HepG2 (cell line): ENCODE results near the gene SLC12A9. TPM values are rescaled to one million over a fixed set of nuclear protein-coding genes. Genes with fewer than 3 reads are reported as not detected.
A peak's percentile ranks its signal among the peaks of the same experiment; 100 is the strongest.

Experiments used
- CREB1 ChIP-seq, 2 experiments: fragments of 450-650 bp in 1 of 2; IDR thresholded peaks; 2 replicates each; pipeline ENCODE4 v1.6.1; 2016 to 2017; ENCODE audit warnings: control low read depth in 1 of 2, mild to moderate bottlenecking in 1 of 2, missing compliant biosample characterization in 1 of 2, missing genetic modification characterization in 1 of 2
- GLI4 ChIP-seq: sonication (generic); formaldehyde crosslinking; IDR thresholded peaks from 2 replicates; pipeline ENCODE4 v1.5.1; 2020; ENCODE audit warnings: missing genetic modification reagents, mild to moderate bottlenecking, moderate library complexity, borderline replicate concordance
- MED1 ChIP-seq: sonication (generic); formaldehyde crosslinking; IDR thresholded peaks from 2 replicates; pipeline ENCODE4 v1.4.0; 2020; ENCODE audit warnings: missing genetic modification reagents
- MEIS2 ChIP-seq: sonication (generic); formaldehyde crosslinking; IDR thresholded peaks from 2 replicates; pipeline ENCODE4 v1.9.0; 2021; ENCODE audit warnings: mild to moderate bottlenecking, missing genetic modification reagents
- NFIB ChIP-seq: sonication (generic); formaldehyde crosslinking; IDR thresholded peaks from 2 replicates; pipeline ENCODE4 v1.9.0; 2021; ENCODE audit warnings: missing genetic modification reagents, mild to moderate bottlenecking, borderline replicate concordance
- PAF1 ChIP-seq: IDR thresholded peaks from 2 replicates; pipeline ENCODE4 v1.6.1; 2016; ENCODE audit warnings: missing genetic modification reagents, missing compliant biosample characterization
- PAWR ChIP-seq: sonication (generic); formaldehyde crosslinking; IDR thresholded peaks from 2 replicates; pipeline ENCODE4 v1.4.0; 2020; ENCODE audit warnings: missing genetic modification reagents, mild to moderate bottlenecking, borderline replicate concordance
- SIX4 ChIP-seq: sonication (generic); formaldehyde crosslinking; IDR thresholded peaks from 2 replicates; pipeline ENCODE4 v1.4.0; 2020; ENCODE audit warnings: missing genetic modification reagents
- SPEN ChIP-seq: sonication (generic); formaldehyde crosslinking; IDR thresholded peaks from 2 replicates; pipeline ENCODE4 v1.5.1; 2020; ENCODE audit warnings: low read depth, mild to moderate bottlenecking, missing genetic modification reagents
- YEATS2 ChIP-seq: sonication (generic); formaldehyde crosslinking; IDR thresholded peaks from 2 replicates; pipeline ENCODE4 v1.4.0; 2020; ENCODE audit warnings: missing genetic modification reagents, borderline replicate concordance
- ZFP36L1 ChIP-seq: sonication (generic); formaldehyde crosslinking; IDR thresholded peaks from 2 replicates; pipeline ENCODE4 v1.8.0; 2022; ENCODE audit warnings: mild to moderate bottlenecking, missing genetic modification reagents, moderate library complexity
- ZNF768 ChIP-seq: sonication (generic); formaldehyde crosslinking; IDR thresholded peaks from 2 replicates; pipeline ENCODE4 v1.4.0; 2020; ENCODE audit warnings: missing genetic modification reagents
- polyA plus RNA-seq, 8 experiments: library from polyadenylated mRNA; depleted of rRNA in 3 of 8; stranded (reverse) in 7 of 8; unstranded in 1 of 8; fragments of >200 nt; fragmentation: Illumina TruSeq in 4 of 8; extraction: Trizol in 4 of 8; gene quantifications; 2 replicates each; pipeline versions ENCODE4 v1.2.1 to v1.2.3, GENCODE V29; 2011 to 2016; ENCODE audit warnings: low read depth in 4 of 8, missing spikeins in 1 of 8, mixed read lengths in 1 of 8; ENCODE audit not compliant: insufficient read depth in 1 of 8
- total RNA-seq, 5 experiments: library from RNA; depleted of rRNA; stranded (reverse); fragments of >200 nt; fragmentation: Illumina TruSeq; extraction: Trizol; gene quantifications; 2 replicates each; pipeline ENCODE4 v1.2.3, GENCODE V29; 2016; ENCODE audit warnings: low read depth in 1 of 5
- TF ChIP-seq, protein P1 (sequence below): sonication (generic); formaldehyde crosslinking; IDR thresholded peaks from 2 replicates; pipeline ENCODE4 v1.4.0; 2020; ENCODE audit warnings: missing genetic modification reagents
- TF ChIP-seq, protein P2 (sequence below): sonication (generic); formaldehyde crosslinking; IDR thresholded peaks from 2 replicates; pipeline ENCODE4 v1.5.1; 2020; ENCODE audit warnings: missing genetic modification reagents, mild to moderate bottlenecking, borderline replicate concordance
- TF ChIP-seq, protein P3 (sequence below): sonication (generic); formaldehyde crosslinking; IDR thresholded peaks from 2 replicates; pipeline ENCODE4 v1.5.1; 2020; ENCODE audit warnings: mild to moderate bottlenecking, missing genetic modification reagents, borderline replicate concordance

The SLC12A9 gene
- total and polyA plus RNA-seq, 2 of the 13 experiments (the other 11 are each of a cell fraction or from before 2014, with no cell fraction given), result 8.7 to 16.6 TPM

DNA sequence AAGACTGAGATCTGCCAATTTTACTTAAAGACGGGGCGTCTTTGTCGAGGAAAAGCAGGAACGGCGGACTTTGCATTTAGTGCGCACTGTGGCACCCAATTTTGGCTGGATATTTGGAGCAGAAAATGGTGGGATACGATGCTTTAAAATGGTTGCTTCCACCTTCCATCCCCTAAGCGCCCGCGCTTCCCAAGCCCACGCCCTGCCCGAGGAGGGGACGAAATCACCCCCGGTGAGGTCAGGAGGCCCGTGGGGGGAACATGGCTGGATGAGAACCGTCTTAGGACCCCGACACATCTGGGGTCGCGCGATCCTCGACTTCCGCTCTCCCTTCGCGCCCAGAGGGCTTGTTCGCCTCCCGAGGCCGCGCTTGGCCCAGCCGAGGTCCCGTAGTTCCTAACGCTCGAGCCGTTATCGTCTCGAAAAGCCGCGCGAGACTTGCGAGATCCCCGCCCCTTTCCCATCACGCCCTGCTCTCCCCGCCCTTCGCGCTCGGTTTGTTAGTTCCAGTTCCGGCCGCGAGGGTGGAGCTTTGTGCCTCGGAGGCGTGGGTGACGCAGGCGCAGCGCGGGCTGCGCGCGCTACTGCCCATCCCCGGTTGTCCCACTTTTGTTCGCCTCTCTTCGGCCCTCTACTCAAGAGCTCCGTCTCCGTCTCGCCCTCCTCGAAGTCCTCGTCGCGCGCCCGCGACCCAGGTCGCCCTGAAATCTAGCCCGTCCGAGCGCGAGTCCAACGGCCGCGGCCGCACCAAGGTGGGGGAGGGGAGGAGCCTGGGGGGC lies 22.3 kb downstream of the SLC12A9 start, which contains the start of gene SRRT (continued):
- TF ChIP-seq, protein P1, sequence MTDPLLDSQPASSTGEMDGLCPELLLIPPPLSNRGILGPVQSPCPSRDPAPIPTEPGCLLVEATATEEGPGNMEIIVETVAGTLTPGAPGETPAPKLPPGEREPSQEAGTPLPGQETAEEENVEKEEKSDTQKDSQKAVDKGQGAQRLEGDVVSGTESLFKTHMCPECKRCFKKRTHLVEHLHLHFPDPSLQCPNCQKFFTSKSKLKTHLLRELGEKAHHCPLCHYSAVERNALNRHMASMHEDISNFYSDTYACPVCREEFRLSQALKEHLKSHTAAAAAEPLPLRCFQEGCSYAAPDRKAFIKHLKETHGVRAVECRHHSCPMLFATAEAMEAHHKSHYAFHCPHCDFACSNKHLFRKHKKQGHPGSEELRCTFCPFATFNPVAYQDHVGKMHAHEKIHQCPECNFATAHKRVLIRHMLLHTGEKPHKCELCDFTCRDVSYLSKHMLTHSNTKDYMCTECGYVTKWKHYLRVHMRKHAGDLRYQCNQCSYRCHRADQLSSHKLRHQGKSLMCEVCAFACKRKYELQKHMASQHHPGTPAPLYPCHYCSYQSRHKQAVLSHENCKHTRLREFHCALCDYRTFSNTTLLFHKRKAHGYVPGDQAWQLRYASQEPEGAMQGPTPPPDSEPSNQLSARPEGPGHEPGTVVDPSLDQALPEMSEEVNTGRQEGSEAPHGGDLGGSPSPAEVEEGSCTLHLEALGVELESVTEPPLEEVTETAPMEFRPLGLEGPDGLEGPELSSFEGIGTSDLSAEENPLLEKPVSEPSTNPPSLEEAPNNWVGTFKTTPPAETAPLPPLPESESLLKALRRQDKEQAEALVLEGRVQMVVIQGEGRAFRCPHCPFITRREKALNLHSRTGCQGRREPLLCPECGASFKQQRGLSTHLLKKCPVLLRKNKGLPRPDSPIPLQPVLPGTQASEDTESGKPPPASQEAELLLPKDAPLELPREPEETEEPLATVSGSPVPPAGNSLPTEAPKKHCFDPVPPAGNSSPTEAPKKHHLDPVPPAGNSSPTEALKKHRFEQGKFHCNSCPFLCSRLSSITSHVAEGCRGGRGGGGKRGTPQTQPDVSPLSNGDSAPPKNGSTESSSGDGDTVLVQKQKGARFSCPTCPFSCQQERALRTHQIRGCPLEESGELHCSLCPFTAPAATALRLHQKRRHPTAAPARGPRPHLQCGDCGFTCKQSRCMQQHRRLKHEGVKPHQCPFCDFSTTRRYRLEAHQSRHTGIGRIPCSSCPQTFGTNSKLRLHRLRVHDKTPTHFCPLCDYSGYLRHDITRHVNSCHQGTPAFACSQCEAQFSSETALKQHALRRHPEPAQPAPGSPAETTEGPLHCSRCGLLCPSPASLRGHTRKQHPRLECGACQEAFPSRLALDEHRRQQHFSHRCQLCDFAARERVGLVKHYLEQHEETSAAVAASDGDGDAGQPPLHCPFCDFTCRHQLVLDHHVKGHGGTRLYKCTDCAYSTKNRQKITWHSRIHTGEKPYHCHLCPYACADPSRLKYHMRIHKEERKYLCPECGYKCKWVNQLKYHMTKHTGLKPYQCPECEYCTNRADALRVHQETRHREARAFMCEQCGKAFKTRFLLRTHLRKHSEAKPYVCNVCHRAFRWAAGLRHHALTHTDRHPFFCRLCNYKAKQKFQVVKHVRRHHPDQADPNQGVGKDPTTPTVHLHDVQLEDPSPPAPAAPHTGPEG (CRISPR knock-in tag), result no peak; the same call in none of the 2 replicates
- TF ChIP-seq GLI4 (CRISPR knock-in tag), result 0 out of 2 replicates have a peak, but pooled peaks have one; percentile 3
- TF ChIP-seq MEIS2 (CRISPR knock-in tag), result no peak; the same call in 1 of the 2 replicates
- TF ChIP-seq, protein P2, sequence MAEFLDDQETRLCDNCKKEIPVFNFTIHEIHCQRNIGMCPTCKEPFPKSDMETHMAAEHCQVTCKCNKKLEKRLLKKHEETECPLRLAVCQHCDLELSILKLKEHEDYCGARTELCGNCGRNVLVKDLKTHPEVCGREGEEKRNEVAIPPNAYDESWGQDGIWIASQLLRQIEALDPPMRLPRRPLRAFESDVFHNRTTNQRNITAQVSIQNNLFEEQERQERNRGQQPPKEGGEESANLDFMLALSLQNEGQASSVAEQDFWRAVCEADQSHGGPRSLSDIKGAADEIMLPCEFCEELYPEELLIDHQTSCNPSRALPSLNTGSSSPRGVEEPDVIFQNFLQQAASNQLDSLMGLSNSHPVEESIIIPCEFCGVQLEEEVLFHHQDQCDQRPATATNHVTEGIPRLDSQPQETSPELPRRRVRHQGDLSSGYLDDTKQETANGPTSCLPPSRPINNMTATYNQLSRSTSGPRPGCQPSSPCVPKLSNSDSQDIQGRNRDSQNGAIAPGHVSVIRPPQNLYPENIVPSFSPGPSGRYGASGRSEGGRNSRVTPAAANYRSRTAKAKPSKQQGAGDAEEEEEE (CRISPR knock-in tag), result no peak
- TF ChIP-seq ZNF768, result no peak
- TF ChIP-seq SIX4, result peak; percentile 43
- no peak for TF ChIP-seq PAF1 (CRISPR knock-in tag)
- TF ChIP-seq PAWR (CRISPR knock-in tag), result peak; percentile 67; the same call in 1 of the 2 replicates
- peak; percentile 100 for TF ChIP-seq YEATS2 (CRISPR knock-in tag)
- TF ChIP-seq NFIB (CRISPR knock-in tag), result no peak
- TF ChIP-seq CREB1 (IDR thresholded peaks at IDR 0.05), result peak; percentile 65
- TF ChIP-seq CREB1 (CRISPR knock-in tag; IDR thresholded peaks at IDR 0.05), result peak; percentile 85
- TF ChIP-seq MED1 (CRISPR knock-in tag), result peak; percentile 77
- TF ChIP-seq ZFP36L1 (CRISPR knock-in tag), result no peak
- TF ChIP-seq SPEN (CRISPR knock-in tag), result peak; percentile 100
- TF ChIP-seq, protein P3, sequence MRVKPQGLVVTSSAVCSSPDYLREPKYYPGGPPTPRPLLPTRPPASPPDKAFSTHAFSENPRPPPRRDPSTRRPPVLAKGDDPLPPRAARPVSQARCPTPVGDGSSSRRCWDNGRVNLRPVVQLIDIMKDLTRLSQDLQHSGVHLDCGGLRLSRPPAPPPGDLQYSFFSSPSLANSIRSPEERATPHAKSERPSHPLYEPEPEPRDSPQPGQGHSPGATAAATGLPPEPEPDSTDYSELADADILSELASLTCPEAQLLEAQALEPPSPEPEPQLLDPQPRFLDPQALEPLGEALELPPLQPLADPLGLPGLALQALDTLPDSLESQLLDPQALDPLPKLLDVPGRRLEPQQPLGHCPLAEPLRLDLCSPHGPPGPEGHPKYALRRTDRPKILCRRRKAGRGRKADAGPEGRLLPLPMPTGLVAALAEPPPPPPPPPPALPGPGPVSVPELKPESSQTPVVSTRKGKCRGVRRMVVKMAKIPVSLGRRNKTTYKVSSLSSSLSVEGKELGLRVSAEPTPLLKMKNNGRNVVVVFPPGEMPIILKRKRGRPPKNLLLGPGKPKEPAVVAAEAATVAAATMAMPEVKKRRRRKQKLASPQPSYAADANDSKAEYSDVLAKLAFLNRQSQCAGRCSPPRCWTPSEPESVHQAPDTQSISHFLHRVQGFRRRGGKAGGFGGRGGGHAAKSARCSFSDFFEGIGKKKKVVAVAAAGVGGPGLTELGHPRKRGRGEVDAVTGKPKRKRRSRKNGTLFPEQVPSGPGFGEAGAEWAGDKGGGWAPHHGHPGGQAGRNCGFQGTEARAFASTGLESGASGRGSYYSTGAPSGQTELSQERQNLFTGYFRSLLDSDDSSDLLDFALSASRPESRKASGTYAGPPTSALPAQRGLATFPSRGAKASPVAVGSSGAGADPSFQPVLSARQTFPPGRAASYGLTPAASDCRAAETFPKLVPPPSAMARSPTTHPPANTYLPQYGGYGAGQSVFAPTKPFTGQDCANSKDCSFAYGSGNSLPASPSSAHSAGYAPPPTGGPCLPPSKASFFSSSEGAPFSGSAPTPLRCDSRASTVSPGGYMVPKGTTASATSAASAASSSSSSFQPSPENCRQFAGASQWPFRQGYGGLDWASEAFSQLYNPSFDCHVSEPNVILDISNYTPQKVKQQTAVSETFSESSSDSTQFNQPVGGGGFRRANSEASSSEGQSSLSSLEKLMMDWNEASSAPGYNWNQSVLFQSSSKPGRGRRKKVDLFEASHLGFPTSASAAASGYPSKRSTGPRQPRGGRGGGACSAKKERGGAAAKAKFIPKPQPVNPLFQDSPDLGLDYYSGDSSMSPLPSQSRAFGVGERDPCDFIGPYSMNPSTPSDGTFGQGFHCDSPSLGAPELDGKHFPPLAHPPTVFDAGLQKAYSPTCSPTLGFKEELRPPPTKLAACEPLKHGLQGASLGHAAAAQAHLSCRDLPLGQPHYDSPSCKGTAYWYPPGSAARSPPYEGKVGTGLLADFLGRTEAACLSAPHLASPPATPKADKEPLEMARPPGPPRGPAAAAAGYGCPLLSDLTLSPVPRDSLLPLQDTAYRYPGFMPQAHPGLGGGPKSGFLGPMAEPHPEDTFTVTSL (CRISPR knock-in tag), result no peak
